ENCODE measurements around the gene C2orf78.
"Not testable (repeated sequence)": the region's sequence is repeated elsewhere in the genome, so short reads cannot be mapped to it uniquely, and the experiment has no call there.

C2orf78 gene

DNA sequence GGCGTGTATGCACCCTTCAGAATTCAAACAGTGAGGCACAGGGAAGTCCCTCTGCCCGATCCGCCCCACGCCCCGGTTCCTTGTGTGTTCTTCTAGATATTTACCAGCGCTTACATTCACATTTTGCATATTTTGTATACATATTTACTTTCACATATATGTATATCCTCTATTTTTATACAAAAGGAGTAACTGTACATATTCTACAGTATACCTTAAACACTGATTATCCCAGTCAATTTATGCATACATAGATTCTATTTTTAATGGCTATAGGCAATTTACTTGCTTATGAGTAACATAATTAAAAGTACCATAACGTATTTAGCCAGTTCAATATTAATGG, 3.8 kb upstream of the C2orf78 start:
- DNase-seq (no peak), ATAC-seq (no peak)

DNA sequence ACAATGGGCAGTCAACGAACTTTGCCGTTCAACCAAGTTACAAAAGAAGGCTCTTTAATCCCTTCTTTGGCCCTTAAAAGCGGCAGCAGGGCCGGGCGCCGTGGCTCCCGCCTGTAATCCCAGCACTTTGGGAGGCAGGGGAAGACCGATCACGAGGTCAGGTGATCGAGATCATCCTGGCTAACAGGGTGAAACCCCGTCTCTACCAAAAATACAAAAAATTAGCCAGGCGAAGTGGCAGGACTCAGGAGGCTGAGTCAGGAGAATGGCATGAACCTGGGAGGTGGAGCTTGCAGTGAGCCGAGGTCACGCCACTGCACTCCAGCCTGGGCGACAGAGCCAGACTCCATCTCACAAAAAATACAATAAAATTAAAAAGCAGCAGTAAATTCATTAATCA, 581 bp upstream of the C2orf78 start:
- not testable (repeated sequence) for DNase-seq, ATAC-seq

DNA sequence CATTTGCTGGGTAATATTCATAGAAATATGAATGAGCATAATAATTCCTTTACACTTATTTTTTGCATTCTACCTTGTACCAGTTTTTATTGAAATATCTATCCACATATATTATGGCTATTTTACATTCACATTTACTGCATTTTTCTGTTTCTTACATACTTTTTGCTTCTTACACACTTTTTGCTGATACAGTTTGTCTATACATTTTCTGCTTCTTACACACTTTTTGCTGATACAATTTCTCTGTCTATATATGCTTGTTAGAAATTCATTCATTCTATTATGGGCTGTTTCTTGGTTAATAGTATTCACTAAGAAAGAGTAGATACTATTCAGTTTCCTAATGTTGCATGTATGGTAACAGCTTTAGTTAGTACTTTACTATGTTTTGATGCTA, 27.9 kb downstream of the C2orf78 start:
- no peak for ATAC-seq
- no peak for DNase-seq

DNA sequence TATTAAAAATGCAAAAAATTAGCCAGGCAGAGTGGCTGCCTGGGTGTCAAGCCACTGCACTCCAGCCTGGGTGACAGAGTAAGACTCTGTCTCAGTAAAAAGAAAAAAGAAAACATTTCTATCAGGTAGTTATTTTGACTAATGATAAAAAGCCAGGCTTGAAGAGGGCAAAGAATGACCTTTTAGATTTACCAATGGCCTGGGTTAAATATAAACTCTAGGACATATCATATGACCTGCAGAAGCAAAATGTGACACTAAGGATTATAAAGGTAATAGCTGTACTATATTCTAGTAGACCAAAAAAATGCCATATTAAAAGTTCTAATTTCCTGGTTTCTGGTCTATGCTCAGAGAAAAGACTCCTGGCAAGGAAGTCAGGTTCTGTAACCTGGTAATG, 28.7 kb downstream of the C2orf78 start:
- DNase-seq (no peak), ATAC-seq (no peak)

DNA sequence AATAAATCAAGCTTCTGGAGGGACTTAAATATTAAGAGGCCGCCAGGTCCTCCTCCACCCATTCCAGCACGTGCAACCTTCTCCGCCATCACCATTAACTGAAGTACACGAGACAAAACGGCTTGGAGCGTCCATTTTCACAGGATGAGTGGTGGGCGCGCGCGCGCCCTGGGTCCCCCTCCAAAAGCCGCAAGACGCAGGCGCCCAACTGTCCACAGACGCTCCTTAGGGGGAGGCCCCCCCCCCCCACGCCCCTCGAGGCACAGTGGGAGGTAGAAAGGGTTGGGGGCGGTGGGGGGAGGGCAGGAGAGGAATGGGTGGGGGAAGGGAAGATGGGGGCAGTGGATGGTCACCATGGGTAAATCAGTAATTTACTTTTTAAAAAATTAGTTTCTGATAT, 34.3 kb downstream of the C2orf78 start:
- ATAC-seq (no peak), DNase-seq (no peak)

DNA sequence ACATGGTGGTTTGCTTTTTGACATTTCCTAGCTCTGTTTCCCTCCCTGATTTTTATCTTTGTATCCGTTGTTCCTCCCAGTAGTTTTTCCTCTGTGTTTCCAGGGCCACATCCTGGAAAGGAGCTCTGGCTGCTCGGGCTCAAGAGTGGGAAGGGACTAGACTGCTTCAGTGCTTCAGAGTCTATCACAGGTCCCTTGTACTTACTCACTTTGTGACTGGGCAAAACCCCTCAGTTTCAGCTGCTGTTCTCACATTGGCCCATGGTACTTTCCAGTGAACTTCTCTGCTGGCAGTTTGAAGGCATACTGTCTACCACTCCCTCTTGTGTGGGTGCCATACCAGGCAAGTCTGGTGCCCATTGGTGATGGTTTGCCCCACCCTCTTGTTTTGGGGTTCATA, 37.2 kb downstream of the C2orf78 start:
- DNase-seq, result peak; percentile 41
- peak; percentile 94 for ATAC-seq

DNA sequence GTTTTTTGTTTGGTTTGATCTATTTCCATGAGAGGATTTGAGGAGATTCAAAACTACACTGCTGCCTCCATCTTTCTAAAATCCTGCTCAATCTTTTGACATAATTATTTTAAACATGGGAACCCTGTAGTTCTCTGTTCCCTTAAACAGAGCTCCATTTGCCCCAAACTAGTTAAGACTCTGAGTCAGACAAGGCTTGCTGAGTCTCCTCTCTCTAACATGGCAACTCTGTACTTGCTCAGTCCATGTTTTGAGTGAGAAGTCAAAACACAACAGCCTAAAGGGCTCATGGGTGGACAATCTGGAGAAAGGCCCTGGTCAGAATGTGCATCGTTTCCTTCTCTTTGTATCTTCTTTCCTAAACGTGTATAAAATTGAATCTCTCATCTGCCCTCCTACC, 37.7 kb downstream of the C2orf78 start:
- DNase-seq (no peak), ATAC-seq (no peak)

DNA sequence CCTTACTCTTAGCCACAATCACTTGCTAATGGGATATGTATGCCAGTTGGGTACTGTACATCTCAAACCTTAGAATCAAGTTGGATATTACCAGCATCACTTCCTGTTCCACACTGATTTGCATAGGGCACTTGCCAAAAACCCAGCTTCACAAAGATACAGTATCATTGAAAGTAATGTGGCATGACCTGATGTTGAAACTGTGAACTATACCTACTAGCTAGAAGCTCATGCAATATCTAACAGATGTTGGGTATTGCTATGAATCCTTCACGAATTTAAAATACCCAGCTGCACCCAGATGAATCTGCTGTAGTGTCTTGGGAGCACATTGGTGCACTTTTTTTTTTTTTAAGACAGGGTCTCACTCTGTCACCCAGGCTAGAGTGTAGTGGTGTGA, 38.3 kb downstream of the C2orf78 start:
- ATAC-seq, result peak; percentile 41

DNA sequence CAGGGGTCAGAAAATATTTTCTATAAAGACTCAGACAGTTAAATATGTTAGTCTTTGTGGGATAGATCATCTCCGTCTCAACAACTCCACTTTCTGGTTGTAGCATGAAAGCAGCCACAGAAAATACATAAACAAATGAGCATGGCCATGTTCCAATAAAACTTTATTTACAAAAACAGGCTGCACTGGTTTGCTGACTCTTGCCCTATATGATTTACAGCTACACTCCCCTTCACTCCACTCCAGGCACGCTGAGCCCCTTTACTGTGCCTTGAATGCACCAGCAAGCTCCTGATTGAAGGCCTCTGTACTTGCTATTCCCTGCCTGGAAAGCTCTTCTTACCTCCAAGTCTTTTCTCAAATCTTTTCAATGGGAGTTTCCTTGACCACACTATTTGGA, 39.0 kb downstream of the C2orf78 start:
- DNase-seq, result no peak
- ATAC-seq, result no peak

More for the DNA sequence above, 38.3 kb downstream of the C2orf78 start:
- DNase-seq, result no peak

DNA sequence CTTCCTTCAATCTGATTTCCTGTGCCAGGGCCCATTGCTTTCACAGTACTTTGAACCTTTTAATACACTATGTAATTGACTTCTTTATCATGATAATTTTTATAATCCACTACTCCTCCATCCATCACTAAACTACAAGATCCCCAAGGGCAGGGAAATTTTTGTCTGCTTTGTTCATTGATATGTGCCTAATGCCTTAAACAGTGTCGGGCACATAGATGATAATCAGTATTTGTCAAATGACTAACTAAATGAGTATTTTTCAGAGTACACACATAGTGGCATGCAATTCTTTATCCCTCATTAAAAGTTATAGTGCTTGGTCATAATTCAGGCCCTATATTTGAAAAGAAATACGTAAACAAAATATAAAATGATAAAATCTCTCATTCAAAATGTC, 39.4 kb downstream of the C2orf78 start:
- ATAC-seq (no peak), DNase-seq (no peak)

DNA sequence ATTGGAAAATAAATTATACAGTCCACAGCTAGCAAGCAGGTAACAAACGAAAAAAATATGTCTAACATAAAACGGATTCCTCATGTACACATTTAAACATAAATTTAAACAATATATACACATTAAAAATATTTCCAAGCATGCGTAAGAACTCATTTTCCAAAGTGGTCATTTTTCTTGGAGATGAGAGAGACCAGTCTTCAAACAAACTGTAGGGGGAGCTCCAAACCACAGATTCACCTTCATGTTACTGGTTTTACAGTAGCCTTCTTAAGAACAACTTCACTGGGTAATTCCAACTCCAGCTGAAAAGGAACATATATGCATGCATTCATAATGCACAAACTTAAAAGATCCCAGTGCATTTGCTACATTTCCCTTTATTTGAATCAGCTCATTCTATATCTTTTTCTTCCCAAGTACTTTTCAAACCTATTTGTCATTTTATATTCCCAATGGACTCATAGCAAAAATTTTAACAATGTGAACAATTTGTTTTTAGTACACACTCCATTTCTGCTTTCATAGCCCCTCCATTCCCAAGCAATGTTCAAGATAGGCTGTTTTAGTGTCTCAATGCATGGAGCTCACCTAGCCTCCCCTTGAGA, 40.0 kb downstream of the C2orf78 start:
- ATAC-seq (no peak), DNase-seq (no peak)

DNA sequence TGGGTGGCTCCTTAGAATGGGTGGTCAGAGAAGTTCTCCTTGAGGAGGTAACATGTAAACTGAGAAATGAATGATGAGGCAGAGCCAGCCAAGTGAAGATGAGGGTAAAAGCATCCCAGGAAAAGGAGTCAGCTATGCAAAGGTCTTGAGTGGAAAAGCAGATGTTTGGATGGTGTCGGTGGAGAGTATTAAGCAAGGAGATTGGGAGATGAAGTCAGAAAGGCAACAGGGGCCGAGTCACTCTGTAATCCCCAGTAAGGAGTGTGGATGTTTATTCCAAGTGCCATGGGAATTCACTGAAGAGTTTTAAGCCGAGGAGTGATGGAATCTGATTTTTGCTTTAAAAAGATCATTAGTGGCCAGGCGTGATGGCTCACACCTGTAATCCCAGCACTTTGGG, 41.4 kb downstream of the C2orf78 start:
- ATAC-seq (no peak), DNase-seq (no peak)

DNA sequence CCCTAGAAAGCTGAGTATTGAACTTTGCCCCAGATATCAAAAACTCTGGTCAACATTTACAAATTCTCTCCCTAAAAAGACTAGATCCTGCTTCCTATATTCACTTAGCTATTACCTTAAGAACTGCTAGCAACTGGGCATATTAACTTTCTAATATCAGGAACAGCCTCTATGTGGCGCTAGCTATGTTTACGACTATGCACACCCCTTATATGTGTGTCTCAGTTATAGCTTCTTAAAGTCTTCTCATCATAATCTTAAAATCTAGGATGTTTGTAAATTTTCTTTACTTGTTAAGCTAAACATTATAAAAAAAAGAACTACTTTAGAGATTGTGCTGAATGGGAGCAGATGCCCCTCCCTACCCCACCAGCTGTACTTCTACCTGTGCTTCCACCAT, 43.0 kb downstream of the C2orf78 start:
- DNase-seq, result no peak

DNA sequence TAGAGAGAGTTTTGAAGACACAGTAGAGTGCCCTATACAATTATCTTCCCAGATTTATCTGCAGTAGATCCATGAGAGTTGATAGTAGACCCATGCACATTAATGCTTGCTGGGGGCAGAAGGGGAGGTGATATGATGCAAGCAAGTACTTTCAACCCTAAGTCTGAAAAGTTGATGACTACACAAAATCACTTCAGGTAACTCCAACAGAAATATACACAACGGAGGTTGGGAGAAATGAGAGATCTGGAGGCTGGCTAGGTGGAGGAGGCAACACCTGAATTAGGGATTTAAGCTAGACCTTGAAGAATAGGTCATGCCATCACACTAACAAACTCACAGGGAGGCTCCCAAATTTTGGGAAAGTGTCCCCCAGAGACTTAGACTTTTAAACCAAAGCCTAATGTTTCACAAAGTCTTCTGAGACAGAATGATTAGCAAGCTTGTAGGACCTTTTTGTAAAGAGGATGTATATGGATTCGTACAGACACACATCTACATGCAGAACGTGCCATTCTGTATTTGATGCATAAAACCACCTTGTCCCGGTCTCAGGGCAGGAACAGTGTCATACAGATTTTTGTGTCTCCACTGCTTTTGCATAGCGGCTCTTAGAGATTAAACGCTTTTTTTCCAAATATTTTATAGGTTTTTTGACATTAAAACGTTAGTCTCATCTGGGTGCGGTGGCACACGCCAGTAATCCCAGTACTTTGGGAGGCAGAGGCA, 43.8 kb downstream of the C2orf78 start:
- DNase-seq (no peak), ATAC-seq (no peak)

More for the DNA sequence above, 43.0 kb downstream of the C2orf78 start:
- ATAC-seq, result no peak

DNA sequence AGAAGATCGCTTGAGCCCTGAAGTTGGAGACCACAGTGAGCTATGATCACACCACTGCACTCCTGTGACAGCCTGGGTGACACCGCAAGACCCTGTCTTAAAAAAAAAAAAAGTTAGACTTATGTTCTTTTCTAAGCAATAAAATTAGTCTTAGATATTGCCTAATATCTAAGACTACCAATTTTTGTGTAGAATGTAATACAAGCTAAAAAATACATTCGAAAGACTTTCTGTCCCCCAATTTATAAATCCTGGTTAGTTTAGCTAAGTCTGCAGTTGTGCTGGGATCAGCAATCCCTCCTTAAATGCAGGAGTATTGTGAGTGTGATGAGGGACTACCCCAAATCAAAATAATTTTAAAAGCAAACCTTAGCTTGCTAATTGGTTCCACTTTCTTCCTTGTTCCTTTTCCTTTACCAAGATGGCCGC, 44.4 kb downstream of the C2orf78 start:
- ATAC-seq, result no peak
- DNase-seq, result no peak

DNA sequence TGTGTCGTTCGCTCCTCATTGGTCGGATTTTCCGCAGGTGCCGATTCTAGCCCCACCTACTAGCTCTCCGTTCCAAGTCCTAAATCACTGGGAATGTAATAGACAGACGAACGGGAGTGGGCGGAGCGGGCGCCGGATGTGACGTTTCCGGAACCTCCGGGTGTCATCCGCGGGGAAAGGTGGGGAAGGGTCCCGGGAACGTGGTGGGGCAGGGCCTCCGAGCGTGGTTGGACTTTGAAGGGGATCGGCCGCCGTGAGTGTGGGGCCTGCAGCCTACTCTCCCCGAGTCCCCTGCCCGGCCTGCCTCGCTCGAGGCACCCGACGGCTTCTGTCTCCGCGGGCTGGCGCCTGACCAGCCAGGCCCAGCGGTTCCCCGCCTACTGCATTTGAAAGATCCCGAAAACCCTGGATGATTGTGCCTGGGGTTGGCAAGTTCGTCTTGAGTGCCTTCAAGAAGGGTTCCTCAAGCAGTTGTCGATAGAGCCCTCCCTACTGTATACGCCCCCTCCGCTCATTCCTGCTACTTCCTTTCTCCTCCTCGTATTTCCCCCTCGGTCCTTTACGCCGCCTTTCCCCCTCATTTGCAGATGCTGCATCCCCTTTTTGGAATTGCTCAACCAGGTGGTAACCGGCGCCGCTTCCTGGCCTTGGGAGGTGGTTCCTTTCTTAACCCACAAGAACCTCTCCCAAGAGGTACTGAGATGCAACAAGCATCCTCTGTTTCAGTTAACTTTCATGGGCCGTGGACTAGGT, 45.0 kb downstream of the C2orf78 start, which contains the start of gene STAMBP:
TSS of gene STAMBP (plus strand) at position 144 of the 753 bp plus-strand sequence. CDS start 1,896 bp downstream, outside the sequence.
- ATAC-seq (peak; percentile 81), DNase-seq (peak; percentile 92)

DNA sequence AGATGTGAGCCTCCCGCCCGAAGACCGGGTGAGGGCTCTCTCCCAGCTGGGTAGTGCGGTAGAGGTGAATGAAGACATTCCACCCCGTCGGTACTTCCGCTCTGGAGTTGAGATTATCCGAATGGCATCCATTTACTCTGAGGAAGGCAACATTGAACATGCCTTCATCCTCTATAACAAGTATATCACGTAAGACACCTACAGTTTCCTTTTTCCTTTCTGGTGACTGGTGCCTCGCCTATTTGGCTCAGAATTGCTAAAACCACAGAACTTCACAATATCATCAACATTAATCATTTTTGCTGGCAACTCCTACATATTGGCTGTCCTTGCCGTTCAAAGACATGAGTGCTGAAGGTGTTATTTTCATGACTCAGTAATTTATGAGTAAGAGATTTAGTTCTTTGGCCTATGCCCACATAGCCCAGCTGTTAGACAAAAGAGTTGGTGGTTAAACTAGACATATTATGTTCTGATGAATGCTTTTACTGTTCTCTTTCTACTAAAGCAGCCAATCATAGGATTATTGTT, 47.0 kb downstream of the C2orf78 start:
- ATAC-seq (peak; percentile 89), DNase-seq (peak; percentile 17)

DNA sequence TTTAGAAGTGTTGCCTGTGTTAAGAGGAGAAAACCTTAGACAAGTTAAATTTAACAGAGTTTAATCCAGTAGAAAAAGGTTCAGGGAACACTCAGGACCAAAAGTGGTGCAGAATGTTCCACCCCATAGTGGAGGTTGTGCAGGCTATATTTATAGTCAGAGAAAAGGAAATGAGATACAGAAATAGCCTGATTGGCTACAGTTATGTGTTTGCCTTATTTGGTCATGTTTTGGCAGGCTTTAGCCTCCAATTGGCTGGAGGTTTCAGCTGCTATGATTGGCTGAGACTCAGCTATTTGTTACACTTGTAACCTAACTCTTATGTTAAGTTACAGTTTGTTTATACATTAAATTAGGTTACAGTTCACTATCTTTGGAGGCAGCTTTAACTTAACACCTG, 48.9 kb downstream of the C2orf78 start:
- no peak for DNase-seq
- no peak for ATAC-seq

DNA sequence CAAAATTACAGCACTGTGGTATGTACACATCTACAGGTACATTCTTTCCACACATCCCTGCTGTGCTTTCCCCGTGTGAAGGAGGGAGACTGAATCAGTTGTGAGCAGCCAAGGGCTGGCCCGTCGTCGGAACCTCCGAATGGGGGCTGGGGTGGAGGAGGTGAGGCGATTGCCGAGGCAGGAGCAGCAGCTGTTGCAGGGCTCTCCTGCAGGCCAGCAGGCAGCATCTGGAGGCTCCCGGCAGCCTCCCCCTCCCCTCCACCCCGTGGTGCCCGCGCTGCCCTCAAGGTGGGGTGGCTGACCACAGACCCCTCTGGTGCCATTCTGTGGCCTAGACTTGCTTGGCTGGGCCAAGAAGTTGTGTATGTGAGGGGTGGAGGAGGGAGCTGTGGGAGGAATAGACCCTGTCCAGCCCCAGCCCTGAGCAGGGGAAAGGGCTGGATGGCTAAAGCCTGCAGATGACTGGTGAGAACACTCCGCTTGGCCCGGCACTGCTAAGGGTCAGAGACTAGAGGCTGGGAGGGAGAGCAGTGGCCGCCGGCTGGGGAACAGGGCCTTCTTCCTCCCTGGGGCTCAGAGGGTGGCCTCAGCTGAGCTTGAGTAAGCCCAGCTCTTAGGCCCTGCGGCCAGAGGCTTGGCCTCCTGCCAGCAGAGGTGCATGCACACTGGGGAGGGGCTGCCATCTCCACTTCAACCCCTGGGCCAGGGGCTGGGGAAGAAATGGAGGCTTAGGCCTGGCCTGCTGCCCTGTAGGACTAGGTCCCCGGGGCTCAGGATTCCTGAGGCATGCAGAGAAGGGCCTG, 52.4 kb downstream of the C2orf78 start:
- DNase-seq (no peak), ATAC-seq (no peak)

DNA sequence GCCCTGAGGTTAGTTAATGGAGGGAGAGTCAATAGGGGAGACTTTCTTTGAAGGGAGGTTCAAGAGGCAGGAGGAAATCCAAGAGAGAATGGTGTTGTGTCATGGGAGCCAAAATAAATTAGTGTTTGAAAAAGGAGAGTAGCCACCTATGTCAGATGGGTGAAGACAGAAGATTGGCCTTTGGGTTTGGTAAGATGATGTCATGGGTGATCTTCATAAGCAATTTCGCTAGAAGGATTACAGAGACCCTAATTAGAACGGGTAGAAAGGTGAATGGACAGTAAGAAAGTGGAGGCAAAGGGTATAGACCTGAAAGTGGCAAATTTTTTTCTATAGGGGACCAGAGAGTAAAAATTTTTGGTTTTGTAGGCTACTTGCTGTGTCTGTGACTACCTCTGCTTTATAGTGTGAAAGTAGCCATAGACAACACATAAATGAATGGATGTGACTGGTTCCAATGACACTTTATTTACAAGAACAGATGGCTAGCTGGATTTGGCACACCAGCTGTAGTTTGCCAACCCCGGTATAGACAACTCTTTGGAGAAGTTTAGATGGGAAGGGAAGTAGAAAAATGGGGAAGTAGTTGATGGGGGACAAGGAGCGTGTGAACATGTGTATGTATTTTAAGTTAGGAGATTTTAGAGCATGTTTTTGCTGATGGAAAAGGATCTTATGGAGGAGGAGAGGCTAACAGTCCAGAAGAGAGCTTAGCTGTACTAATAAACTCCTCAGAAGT, 54.0 kb downstream of the C2orf78 start:
- DNase-seq, result no peak
- peak; percentile 28 for ATAC-seq

DNA sequence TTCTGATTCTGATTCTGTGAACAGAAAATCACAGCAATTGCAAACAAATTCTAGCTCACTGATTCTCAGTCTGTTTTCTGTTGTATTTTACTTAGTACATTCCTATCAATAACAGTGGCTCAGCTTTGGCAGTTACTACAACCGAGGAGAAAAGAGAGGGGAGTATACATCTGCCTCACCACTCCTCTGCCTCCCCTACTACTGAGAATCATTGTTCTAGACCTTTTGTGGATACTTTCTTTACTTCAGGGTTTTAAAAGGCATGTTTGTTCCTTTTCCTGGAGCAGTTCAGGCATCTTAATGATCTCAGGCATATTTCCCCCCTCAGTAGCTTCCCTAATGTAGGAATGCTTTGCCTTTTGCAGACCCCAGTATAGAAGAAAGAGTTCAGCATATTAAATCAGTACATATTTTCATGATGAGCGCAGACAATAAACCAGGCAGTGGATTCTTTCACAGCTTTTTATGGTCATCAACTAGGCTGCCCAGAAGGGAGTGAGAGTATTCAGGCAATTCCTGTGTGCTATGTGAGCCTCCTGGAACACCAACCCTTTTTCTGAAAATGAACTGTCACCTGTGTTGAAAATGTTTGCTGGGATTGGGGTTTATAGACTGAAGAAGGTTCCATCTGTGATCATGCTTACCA, 55.0 kb downstream of the C2orf78 start:
- ATAC-seq, result no peak
- DNase-seq, result no peak
